DMS114 treated with DMSO at 0.1 percent for 48 hours (cell line): ENCODE results near the gene CFTR.
"Not testable (repeated sequence)": the region's sequence is repeated elsewhere in the genome, so short reads cannot be mapped to it uniquely, and the experiment has no call there.

Experiments used
- DNase-seq: peaks from one replicate; lab custom pipeline; 2025; ENCODE audit not compliant: unreplicated experiment; lab: John Stamatoyannopoulos, UW

CFTR gene

GRCh38 chr7:117495308-117495707 lies 15.5 kb downstream of the CFTR start:
- no peak for DNase-seq

- DNase-seq: no peak
These were observed 22.5 kb downstream of the CFTR start for GRCh38 chr7:117502331-117502730.

GRCh38 chr7:117505238-117505637 lies 25.4 kb downstream of the CFTR start:
- DNase-seq: no peak

GRCh38 chr7:117508676-117509075 lies 28.9 kb downstream of the CFTR start:
- DNase-seq: no peak

- DNase-seq: not testable (repeated sequence)
These were observed 37.4 kb downstream of the CFTR start for GRCh38 chr7:117517194-117517593.

GRCh38 chr7:117530390-117530789 lies 50.6 kb downstream of the CFTR start:
- no peak for DNase-seq

GRCh38 chr7:117531595-117532244 lies 51.9 kb downstream of the CFTR start:
- no peak for DNase-seq

GRCh38 chr7:117538053-117538452 lies 58.2 kb downstream of the CFTR start:
- DNase-seq: no peak

- DNase-seq: no peak
These were observed 64.2 kb downstream of the CFTR start for GRCh38 chr7:117544061-117544460.

- DNase-seq: no peak
These were observed 68.2 kb downstream of the CFTR start for GRCh38 chr7:117548035-117548434.

GRCh38 chr7:117550625-117551024 lies 70.8 kb downstream of the CFTR start:
- no peak for DNase-seq

GRCh38 chr7:117552660-117553059 lies 72.8 kb downstream of the CFTR start:
- no peak for DNase-seq

- no peak for DNase-seq
These were observed 75.4 kb downstream of the CFTR start for GRCh38 chr7:117555260-117555659.

GRCh38 chr7:117559391-117559790 lies 79.6 kb downstream of the CFTR start:
- no peak for DNase-seq

GRCh38 chr7:117560030-117560429 lies 80.2 kb downstream of the CFTR start:
- no peak for DNase-seq

GRCh38 chr7:117562759-117563158 lies 82.9 kb downstream of the CFTR start:
- no peak for DNase-seq

- DNase-seq: no peak
These were observed 84.3 kb downstream of the CFTR start for GRCh38 chr7:117564080-117564479.

GRCh38 chr7:117564627-117565026 lies 84.8 kb downstream of the CFTR start:
- DNase-seq: no peak

GRCh38 chr7:117565226-117565625 lies 85.4 kb downstream of the CFTR start:
- no peak for DNase-seq

GRCh38 chr7:117567781-117568180 lies 88.0 kb downstream of the CFTR start:
- DNase-seq: no peak

- DNase-seq: no peak
These were observed 93.2 kb downstream of the CFTR start for GRCh38 chr7:117572856-117573620.

GRCh38 chr7:117581424-117581823 lies 101.6 kb downstream of the CFTR start:
- DNase-seq: no peak
